ENCODE measurements around the gene RTN3. TPM values are rescaled to one million over a fixed set of nuclear protein-coding genes. Genes with fewer than 3 reads are reported as not detected.

RTN3 gene
- total and polyA plus RNA-seq, 9 of the 15 experiments (the other 6 are each of a cell fraction or from before 2014, with no cell fraction given) = 41.6 to 169 (median 93.5) TPM

- TF ChIP-seq CHD7 (IDR thresholded peaks at IDR 0.05; ENCODE audit: low read depth, low read length) (no peak), EP400 (IDR thresholded peaks at IDR 0.05) (no peak), KLF16 (IDR thresholded peaks at IDR 0.05) (no peak), SIN3B (IDR thresholded peaks at IDR 0.05; ENCODE audit: low read depth) (peak; percentile 46; the same call in 1 of the 2 replicates)
Observed at GRCh38 chr11:63769042-63769713, 87.9 kb downstream of the RTN3 start (continued).

All from K562 (cell line).